ENCODE measurements around the gene PACSIN1.

Gene PACSIN1

GRCh38 chr6:34522761-34523160 lies 56.9 kb downstream of the PACSIN1 start:
- TF ChIP-seq ZNF335 (tag by site-specific recombination; conservative IDR thresholded peaks at IDR 0.05) (no peak), ZNF514 (tag by site-specific recombination; IDR thresholded peaks at IDR 0.05) (no peak), ZBTB48 (tag by site-specific recombination; IDR thresholded peaks at IDR 0.05) (no peak), ZNF223 (tag by site-specific recombination; IDR thresholded peaks at IDR 0.05) (no peak)
- CTCF ChIA-PET, result interaction anchor here (1.2 to 3.2 kb wide), 2 partner anchors 86 to 396 kb away, joined by 3 to 14 read pairs; no protein-coding TSS in a partner anchor
- no peaks in the 10 kb centered on the region for H3K9me3 ChIP-seq (ENCODE audit: control insufficient read depth, insufficient read depth, low read depth, low read length)
- H3K4me1 ChIP-seq (ENCODE audit: control insufficient read depth, insufficient read depth, low read length), result no peaks in the 10 kb centered on the region
- no peak overlapping the region for H3K4me3 ChIP-seq (ENCODE audit: low read depth, low read length)
- no peaks in the 10 kb centered on the region for H3K36me3 ChIP-seq (ENCODE audit: control insufficient read depth in 2 of 2, insufficient read depth in 1 of 2, low read length in 2 of 2)
- POLR2A ChIA-PET, result interaction anchor here (0.6 kb wide), 2 partner anchors 37 to 140 kb away, joined by 3 to 4 read pairs; no protein-coding TSS in a partner anchor
- H3K27ac ChIP-seq (ENCODE audit: extremely low read depth, low read depth, low read length), result no peak overlapping the region

DNA sequence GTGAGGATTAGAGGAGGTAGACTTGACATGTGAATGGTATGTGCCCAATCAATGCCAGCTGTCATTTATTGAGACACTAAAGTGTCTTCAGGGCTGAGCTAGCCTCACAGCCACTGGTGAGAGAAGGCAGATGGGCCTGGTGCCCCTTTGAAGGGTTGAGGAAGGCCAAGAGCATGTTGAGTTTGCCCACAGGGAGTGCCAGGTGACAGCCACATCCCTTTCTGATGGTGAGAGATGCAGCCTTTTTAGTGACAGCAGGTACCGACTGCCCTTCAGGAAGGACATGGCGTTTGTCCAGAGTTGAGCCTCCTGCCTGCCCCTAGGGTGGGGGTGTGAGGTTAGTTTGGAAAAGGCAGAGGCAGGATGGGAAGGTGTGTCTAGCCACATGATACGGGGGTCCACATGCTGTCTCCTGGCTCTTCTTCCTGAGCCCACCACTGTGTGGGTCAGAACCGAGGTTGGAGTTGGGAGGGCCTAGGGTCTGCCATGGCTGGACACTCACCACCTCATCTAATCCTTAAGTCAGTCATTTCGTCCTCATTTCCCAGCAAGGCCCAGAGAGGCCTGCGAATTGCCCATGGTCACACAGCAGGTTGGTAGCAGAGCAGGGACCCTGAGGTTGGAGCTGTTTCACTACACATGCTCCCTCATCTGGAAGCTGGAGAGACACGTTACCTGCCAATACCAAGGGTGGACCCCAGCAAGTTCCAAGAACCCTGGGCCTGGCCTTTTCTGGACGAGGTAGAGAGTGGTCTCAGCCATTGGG lies 57.7 kb downstream of the PACSIN1 start:
- no peaks in the 10 kb centered on the region for H3K4me1 ChIP-seq (ENCODE audit: control insufficient read depth, insufficient read depth, low read length)
- no peaks in the 10 kb centered on the region for H3K36me3 ChIP-seq (ENCODE audit: control insufficient read depth in 2 of 2, insufficient read depth in 1 of 2, low read length in 2 of 2)
- H3K9me3 ChIP-seq (ENCODE audit: control insufficient read depth, insufficient read depth, low read depth, low read length), result no peaks in the 10 kb centered on the region
- no peak for TF ChIP-seq ZNF266 (tag by site-specific recombination; IDR thresholded peaks at IDR 0.05; ENCODE audit: low read depth)
- TF ChIP-seq ZNF549 (tag by site-specific recombination; IDR thresholded peaks at IDR 0.05), result no peak
- TF ChIP-seq ZNF791 (tag by site-specific recombination; IDR thresholded peaks at IDR 0.05), result no peak
- peak; percentile 75 for TF ChIP-seq ZNF768 (tag by site-specific recombination; IDR thresholded peaks at IDR 0.05)
- TF ChIP-seq PRDM4 (tag by site-specific recombination; IDR thresholded peaks at IDR 0.05), result no peak
- TF ChIP-seq YY2 (tag by site-specific recombination; IDR thresholded peaks at IDR 0.05), result no peak
- no peak overlapping the region for H3K27ac ChIP-seq (ENCODE audit: extremely low read depth, low read depth, low read length)
- no peak overlapping the region for H3K4me3 ChIP-seq (ENCODE audit: low read depth, low read length)
- ChIA-PET POLR2A (interaction anchor here (0.6 kb wide), 1 partner anchor 140 kb away, joined by 4 read pairs; no protein-coding TSS in a partner anchor), CTCF (interaction anchor here (1.2 to 3.2 kb wide), 2 partner anchors 86 to 397 kb away, joined by 3 to 14 read pairs; no protein-coding TSS in a partner anchor)

DNA sequence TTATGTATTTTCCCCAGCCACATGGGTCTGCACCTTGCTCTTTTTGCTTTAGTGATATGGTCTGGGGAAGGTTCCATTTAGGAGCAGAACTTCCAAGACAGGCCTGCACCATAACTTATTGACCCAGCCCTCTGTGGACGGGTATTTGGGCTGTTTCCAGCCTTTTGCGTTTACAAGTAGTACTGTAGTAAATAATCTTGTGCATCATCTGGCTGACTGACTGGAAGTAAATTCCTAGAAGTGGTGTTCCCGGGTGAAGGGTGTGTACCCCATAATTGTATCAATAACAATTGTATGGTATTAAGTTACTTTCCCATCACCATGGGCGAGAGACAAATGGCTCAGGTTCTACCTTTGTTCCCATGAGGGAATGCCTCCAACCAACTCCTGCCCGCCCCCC lies 58.6 kb downstream of the PACSIN1 start:
- H3K27ac ChIP-seq (ENCODE audit: extremely low read depth, low read depth, low read length), result no peak overlapping the region
- H3K4me1 ChIP-seq (ENCODE audit: control insufficient read depth, insufficient read depth, low read length), result no peaks in the 10 kb centered on the region
- H3K9me3 ChIP-seq (ENCODE audit: control insufficient read depth, insufficient read depth, low read depth, low read length), result no peaks in the 10 kb centered on the region
- POLR2A ChIA-PET, result no interaction called here
- CTCF ChIA-PET, result interaction anchor here (3.2 kb wide), 1 partner anchor 85 kb away, joined by 14 read pairs; no protein-coding TSS in a partner anchor
- no peaks in the 10 kb centered on the region for H3K36me3 ChIP-seq (ENCODE audit: control insufficient read depth in 2 of 2, insufficient read depth in 1 of 2, low read length in 2 of 2)
- H3K4me3 ChIP-seq (ENCODE audit: low read depth, low read length), result no peak overlapping the region
- TF ChIP-seq ZNF514 (tag by site-specific recombination; IDR thresholded peaks at IDR 0.05) (no peak), GLIS1 (tag by site-specific recombination; IDR thresholded peaks at IDR 0.05) (no peak), BCL11A (tag by site-specific recombination; IDR thresholded peaks at IDR 0.05; ENCODE audit: low read depth) (no peak), ZBTB48 (tag by site-specific recombination; IDR thresholded peaks at IDR 0.05) (no peak), ZNF521 (tag by site-specific recombination; IDR thresholded peaks at IDR 0.05) (no peak), ZNF19 (tag by site-specific recombination; IDR thresholded peaks at IDR 0.05; ENCODE audit: low read depth) (no peak), ZNF426 (tag by site-specific recombination; IDR thresholded peaks at IDR 0.05) (no peak), ZNF223 (tag by site-specific recombination; IDR thresholded peaks at IDR 0.05) (no peak), ZNF391 (tag by site-specific recombination; IDR thresholded peaks at IDR 0.05; ENCODE audit: borderline replicate concordance, low read depth) (no peak), ZSCAN30 (tag by site-specific recombination; IDR thresholded peaks at IDR 0.05) (no peak), REPIN1 (tag by site-specific recombination; IDR thresholded peaks at IDR 0.05; ENCODE audit: low read depth) (no peak)
- TF ChIP-seq, protein P1, sequence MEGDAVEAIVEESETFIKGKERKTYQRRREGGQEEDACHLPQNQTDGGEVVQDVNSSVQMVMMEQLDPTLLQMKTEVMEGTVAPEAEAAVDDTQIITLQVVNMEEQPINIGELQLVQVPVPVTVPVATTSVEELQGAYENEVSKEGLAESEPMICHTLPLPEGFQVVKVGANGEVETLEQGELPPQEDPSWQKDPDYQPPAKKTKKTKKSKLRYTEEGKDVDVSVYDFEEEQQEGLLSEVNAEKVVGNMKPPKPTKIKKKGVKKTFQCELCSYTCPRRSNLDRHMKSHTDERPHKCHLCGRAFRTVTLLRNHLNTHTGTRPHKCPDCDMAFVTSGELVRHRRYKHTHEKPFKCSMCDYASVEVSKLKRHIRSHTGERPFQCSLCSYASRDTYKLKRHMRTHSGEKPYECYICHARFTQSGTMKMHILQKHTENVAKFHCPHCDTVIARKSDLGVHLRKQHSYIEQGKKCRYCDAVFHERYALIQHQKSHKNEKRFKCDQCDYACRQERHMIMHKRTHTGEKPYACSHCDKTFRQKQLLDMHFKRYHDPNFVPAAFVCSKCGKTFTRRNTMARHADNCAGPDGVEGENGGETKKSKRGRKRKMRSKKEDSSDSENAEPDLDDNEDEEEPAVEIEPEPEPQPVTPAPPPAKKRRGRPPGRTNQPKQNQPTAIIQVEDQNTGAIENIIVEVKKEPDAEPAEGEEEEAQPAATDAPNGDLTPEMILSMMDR (tag by site-specific recombination; IDR thresholded peaks at IDR 0.05), result no peak
- TF ChIP-seq, protein P2, sequence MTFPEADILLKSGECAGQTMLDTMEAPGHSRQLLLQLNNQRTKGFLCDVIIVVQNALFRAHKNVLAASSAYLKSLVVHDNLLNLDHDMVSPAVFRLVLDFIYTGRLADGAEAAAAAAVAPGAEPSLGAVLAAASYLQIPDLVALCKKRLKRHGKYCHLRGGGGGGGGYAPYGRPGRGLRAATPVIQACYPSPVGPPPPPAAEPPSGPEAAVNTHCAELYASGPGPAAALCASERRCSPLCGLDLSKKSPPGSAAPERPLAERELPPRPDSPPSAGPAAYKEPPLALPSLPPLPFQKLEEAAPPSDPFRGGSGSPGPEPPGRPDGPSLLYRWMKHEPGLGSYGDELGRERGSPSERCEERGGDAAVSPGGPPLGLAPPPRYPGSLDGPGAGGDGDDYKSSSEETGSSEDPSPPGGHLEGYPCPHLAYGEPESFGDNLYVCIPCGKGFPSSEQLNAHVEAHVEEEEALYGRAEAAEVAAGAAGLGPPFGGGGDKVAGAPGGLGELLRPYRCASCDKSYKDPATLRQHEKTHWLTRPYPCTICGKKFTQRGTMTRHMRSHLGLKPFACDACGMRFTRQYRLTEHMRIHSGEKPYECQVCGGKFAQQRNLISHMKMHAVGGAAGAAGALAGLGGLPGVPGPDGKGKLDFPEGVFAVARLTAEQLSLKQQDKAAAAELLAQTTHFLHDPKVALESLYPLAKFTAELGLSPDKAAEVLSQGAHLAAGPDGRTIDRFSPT (tag by site-specific recombination; IDR thresholded peaks at IDR 0.05), result no peak
- TF ChIP-seq, protein P3, sequence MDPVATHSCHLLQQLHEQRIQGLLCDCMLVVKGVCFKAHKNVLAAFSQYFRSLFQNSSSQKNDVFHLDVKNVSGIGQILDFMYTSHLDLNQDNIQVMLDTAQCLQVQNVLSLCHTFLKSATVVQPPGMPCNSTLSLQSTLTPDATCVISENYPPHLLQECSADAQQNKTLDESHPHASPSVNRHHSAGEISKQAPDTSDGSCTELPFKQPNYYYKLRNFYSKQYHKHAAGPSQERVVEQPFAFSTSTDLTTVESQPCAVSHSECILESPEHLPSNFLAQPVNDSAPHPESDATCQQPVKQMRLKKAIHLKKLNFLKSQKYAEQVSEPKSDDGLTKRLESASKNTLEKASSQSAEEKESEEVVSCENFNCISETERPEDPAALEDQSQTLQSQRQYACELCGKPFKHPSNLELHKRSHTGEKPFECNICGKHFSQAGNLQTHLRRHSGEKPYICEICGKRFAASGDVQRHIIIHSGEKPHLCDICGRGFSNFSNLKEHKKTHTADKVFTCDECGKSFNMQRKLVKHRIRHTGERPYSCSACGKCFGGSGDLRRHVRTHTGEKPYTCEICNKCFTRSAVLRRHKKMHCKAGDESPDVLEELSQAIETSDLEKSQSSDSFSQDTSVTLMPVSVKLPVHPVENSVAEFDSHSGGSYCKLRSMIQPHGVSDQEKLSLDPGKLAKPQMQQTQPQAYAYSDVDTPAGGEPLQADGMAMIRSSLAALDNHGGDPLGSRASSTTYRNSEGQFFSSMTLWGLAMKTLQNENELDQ (tag by site-specific recombination; IDR thresholded peaks at IDR 0.05; ENCODE audit: low read depth), result no peak

Data from HEK293 (cell line).